Skin of body (tissue), 2 donors: Measurements from ENCODE around the gene HECW1. TPM values are rescaled to one million over a fixed set of nuclear protein-coding genes. Genes with fewer than 3 reads are reported as not detected.
A peak's percentile ranks its signal among the peaks of the same experiment; 100 is the strongest.

Experiments
- DNase-seq: peaks from one replicate; lab custom pipeline; 2025; lab: John Stamatoyannopoulos, UW
- total RNA-seq: library from RNA; depleted of rRNA; stranded (reverse); fragments of >200 nt; gene quantifications from one replicate; pipeline ENCODE4 v1.2.3, GENCODE V29; 2014

The HECW1 gene
- total RNA-seq, 1 donor from 2014 or later, result 1.8 TPM

- DNase-seq, result peak; percentile 68
These were observed 421.5 kb downstream of the HECW1 start for GRCh38 chr7:43533801-43534479.

GRCh38 chr7:43535031-43535451 lies 422.6 kb downstream of the HECW1 start:
- peak; percentile 21 for DNase-seq

DNA sequence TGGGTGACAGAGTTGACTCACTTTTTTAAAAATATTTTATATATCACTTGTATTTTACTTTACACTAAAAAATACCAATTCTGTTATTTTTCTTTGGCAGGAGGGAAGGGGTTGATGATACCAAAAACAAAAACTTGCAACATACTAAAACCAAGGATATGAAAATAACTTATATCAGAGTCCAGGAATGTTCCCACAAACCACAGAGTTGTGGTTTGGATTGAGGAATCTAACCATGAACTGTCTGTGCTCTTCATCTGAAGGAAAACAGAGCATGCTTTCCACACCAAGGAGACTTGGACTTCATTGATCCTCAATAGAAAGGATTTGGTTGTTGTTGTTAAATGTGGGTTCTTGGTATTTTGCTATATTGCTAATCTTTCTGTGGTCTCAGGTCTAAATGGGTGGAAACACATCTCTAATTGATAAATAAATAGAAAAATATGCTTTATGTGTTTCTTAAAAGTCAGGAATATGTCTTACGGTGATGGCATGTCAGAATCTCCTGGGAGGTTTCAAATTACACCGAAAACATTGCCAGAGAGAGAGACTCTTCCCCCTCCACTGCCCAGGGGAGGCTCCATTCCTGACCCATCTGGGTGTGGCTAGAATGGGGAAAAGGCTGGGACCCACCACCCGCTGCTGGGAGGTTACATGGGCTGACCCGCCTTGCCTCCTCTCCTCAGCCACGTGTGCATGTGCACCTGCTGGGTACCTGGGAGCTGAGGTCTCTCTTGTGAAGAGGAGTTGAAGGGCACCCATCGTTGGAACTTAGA lies 423.6 kb downstream of the HECW1 start:
- DNase-seq, result peak; percentile 59

GRCh38 chr7:43536773-43537172 lies 424.3 kb downstream of the HECW1 start:
- DNase-seq, result no peak

GRCh38 chr7:43537765-43538403 lies 425.4 kb downstream of the HECW1 start:
- DNase-seq, result no peak

- DNase-seq, result no peak
These were observed 425.9 kb downstream of the HECW1 start for GRCh38 chr7:43538404-43538771.

- no peak for DNase-seq
These were observed 428.0 kb downstream of the HECW1 start for GRCh38 chr7:43540471-43540870.

- no peak for DNase-seq
These were observed 430.3 kb downstream of the HECW1 start for GRCh38 chr7:43542716-43543115.

DNA sequence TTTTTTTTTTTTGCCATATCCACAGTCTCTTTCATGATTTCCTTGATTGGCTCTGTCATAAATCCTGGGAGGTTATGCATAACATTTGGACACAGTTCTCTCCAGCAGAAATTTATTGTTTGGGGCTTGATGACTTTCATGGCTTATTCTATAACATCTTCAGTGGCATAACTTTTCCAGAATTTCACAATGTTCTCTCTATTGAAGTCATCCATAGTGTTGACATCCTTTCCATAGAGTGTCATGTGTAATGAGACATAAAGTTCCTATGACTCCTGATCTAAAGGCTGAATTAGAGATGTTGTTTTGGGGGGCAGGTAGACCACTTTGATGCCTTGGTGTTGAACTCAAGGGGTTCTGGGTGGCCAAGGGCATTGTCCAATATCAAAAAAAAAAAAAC lies 433.8 kb downstream of the HECW1 start:
- no peak for DNase-seq

GRCh38 chr7:43550427-43550826 lies 438.0 kb downstream of the HECW1 start:
- DNase-seq, result no peak

- no peak for DNase-seq
These were observed 439.7 kb downstream of the HECW1 start for GRCh38 chr7:43552122-43552521.

DNA sequence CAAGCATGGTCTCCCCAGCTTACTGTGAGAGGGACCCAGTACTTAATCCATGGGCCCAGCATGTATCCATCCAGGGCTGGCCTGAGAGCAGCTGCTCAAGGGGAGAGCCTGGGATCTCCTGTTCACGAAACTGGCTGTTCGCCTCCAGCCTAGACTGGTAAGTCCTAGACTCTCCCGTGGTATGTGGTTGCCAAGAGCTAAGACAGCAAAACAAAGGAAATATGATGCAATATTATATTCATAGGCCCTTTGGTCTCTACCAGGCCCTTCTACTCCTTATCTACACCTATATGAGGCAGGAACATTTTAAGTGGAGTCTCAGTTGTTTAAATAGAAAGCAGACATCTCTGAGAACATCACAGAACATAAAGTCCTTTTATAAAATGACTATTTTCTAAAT lies 441.6 kb downstream of the HECW1 start:
- DNase-seq, result no peak

- DNase-seq, result no peak
These were observed 442.0 kb downstream of the HECW1 start for GRCh38 chr7:43554423-43554822.

- no peak for DNase-seq
These were observed 445.5 kb downstream of the HECW1 start for GRCh38 chr7:43557831-43558495.

DNA sequence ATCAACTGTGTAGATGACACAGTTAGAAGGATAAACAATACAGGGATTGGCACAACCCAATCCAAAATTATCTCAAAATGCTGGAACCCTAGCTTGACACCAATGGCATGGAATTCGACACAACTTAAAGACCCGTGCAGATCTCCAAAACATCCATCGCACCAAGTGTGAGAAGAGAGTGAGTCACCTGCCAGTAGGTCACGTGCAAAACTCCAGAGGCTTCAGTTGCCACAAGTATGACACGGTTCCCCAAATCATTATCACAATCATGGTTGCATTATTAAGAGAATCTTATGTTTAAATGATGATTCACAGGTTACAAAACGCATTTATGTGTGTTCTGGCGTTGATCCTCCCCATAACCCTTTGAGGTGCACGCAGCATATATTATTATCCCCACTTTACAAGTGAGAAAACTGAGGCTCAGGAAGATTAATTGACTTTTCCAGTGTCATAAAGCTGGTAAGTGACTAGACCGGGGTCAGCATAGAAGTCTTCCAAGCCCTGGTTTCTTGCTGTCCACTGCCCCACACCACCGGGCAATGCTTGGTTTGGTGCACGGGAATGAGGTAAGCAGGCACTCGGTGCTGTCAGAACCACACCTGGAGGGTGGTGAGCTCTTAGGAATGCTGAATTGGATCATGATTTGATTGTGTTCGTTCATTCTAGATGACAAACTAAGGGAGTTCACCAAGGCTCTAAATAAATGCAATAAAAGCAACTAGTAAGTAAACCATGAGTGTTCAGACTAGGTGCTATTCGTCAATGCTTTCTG lies 446.9 kb downstream of the HECW1 start:
- no peak for DNase-seq

DNA sequence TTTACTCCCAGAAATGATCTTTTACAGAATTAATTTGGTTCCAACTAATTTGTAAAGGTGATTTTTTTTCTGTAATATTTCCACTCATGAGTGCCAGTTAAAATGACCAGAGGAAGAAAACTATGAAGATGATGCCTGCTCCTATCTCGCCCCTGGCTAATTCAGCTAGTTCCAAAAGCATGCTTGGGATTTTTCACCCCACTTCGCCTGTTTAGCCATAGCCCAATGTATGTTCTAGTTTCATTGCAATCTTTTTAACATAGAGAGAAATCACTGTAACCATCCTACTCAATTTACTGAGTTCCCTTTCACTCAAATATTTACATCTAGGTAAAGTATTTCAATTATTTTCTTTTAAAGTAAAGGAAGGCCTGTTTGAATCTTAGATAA lies 447.5 kb downstream of the HECW1 start:
- DNase-seq, result no peak

GRCh38 chr7:43560742-43561330 lies 448.4 kb downstream of the HECW1 start:
- no peak for DNase-seq

DNA sequence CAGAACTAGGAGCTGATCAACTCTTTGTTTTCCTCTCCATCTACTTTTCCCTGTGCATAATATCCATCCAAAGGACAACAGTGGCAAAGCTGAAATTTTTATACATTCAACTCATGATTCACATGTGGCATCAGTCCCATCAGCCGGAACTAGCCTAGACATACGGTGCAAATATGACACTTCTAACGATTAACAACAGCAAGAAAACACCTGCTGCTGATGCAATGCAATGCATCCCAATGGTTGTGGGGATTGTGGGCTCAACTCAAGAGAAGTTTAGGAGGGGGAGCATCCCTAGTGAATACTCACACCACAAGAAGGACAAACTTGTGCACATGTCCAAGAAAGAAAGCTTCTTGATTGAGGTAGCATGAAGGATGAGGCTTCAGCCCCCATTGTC lies 449.9 kb downstream of the HECW1 start:
- DNase-seq, result no peak

DNA sequence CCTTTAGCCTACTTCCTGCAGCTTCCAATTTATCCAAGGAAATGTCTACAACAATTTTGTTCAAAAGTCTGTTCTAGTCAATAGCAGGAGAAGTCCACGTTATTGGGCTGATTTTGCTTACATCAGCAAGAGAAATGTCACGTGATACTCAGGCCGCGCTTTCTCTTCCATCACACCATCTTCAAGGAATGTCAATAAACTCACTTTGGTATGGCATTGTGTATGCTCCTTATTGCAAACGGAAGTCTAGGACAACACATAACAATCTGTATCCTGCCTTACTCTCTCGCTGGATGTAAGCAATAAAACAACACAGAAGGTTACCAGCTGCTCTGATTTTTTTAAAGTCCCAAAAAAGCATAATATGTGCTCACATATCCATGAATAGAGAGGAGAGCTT lies 453.3 kb downstream of the HECW1 start:
- DNase-seq, result peak; percentile 92

DNA sequence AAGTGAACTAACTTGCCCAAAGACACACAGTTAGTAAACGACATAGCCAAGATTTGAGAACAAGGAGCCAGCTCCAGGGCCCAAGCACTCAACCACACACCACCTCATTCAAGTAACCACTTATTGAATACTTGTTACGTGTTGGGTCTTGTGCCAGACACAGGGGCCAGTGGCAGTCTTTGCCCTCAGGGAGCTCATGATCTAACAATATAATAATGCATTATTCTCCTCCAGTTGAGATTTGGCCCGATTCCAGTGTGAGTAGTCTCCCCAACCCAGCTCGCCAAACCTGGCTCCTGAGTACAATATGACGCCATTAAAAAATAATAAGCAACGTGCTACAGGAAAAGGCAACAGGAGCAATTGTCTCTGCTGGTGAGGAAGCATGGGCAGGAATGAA lies 456.1 kb downstream of the HECW1 start:
- DNase-seq, result no peak

DNA sequence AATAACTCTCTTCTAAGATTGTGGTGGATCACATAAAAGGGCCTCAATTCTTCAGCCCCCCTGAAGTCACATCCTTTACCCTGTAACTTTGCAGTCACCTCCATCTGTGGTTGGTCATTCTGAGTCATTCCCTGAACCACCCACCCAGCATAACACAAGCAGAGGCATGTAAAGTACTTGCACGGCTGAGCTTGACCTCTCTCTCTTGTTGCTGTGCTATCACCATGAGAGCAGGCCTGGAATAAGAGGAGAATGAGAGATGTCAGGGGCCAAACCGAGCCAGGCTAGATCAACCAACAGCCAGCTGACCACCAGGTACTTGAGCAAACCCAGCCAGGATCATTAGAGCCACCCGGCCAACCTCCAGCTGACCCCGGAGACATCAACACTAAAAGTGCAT lies 457.0 kb downstream of the HECW1 start:
- DNase-seq, result no peak
